ENCODE results near the gene TAP2.

Gene TAP2

GRCh38 chr6:32803416-32803815 lies 35.1 kb downstream of the TAP2 start:
- DNase-seq (ENCODE audit: extremely low read depth, low read depth), result no peak
- TF ChIP-seq CTCF (IDR thresholded peaks at IDR 0.05; ENCODE audit: low read depth, low read length), result no peak

- DNase-seq (ENCODE audit: extremely low read depth, low read depth), result no peak
- no peak for TF ChIP-seq CTCF (IDR thresholded peaks at IDR 0.05; ENCODE audit: low read depth, low read length)
Observed at GRCh38 chr6:32799740-32800139, 38.8 kb downstream of the TAP2 start.

- no peak for TF ChIP-seq CTCF (IDR thresholded peaks at IDR 0.05; ENCODE audit: low read depth, low read length)
- DNase-seq (ENCODE audit: extremely low read depth, low read depth), result no peak
Observed at GRCh38 chr6:32799168-32799567, 39.4 kb downstream of the TAP2 start.

GRCh38 chr6:32796848-32797776 lies 41.4 kb downstream of the TAP2 start:
- peak; percentile 73 for TF ChIP-seq CTCF (IDR thresholded peaks at IDR 0.05; ENCODE audit: low read depth, low read length)
- DNase-seq (ENCODE audit: extremely low read depth, low read depth), result no peak

GRCh38 chr6:32794510-32794909 lies 44.0 kb downstream of the TAP2 start:
- no peak for TF ChIP-seq CTCF (IDR thresholded peaks at IDR 0.05; ENCODE audit: low read depth, low read length)

GRCh38 chr6:32792901-32793435 lies 45.6 kb downstream of the TAP2 start:
- no peak for DNase-seq (ENCODE audit: extremely low read depth, low read depth)
- TF ChIP-seq CTCF (IDR thresholded peaks at IDR 0.05; ENCODE audit: low read depth, low read length), result no peak

More at GRCh38 chr6:32794510-32794909, 44.0 kb downstream of the TAP2 start:
- no peak for DNase-seq (ENCODE audit: extremely low read depth, low read depth)

GRCh38 chr6:32790306-32790705 lies 48.2 kb downstream of the TAP2 start:
- no peak for TF ChIP-seq CTCF (IDR thresholded peaks at IDR 0.05; ENCODE audit: low read depth, low read length)
- no peak for DNase-seq (ENCODE audit: extremely low read depth, low read depth)
